KMS-11 (cell line): ENCODE results near the gene ADAMTS2.

Source experiments
- H2AFZ ChIP-seq: fragments of 200-600 bp; sonication (generic); 2 replicates; pipeline ENCODE4 v1.6.1; 2016; ENCODE audit warnings: antibody characterized with exemption, mixed run types, low read depth
- H3K27ac ChIP-seq: fragments of 200-600 bp; sonication (generic); 2 replicates; pipeline ENCODE4 v1.6.1; 2016; ENCODE audit warnings: mild to moderate bottlenecking, mixed run types
- H3K27me3 ChIP-seq: fragments of 200-600 bp; sonication (generic); 2 replicates; pipeline ENCODE4 v1.6.1; 2017; ENCODE audit warnings: mild to moderate bottlenecking, low read depth, mixed run types, moderate library complexity; ENCODE audit not compliant: insufficient read depth
- H3K36me3 ChIP-seq: fragments of 200-600 bp; sonication (generic); 2 replicates; pipeline ENCODE4 v1.6.1; 2017; ENCODE audit warnings: mild to moderate bottlenecking, mixed run types; ENCODE audit not compliant: insufficient read depth
- H3K4me1 ChIP-seq: fragments of 200-600 bp; sonication (generic); 2 replicates; pipeline ENCODE4 v1.6.1; 2016; ENCODE audit warnings: mild to moderate bottlenecking, low read depth, mixed run types; ENCODE audit not compliant: poor library complexity, severe bottlenecking
- H3K4me2 ChIP-seq: fragments of 200-600 bp; sonication (generic); 2 replicates; pipeline ENCODE4 v1.7.0; 2016; ENCODE audit warnings: mild to moderate bottlenecking, mixed run types
- H3K4me3 ChIP-seq: fragments of 200-600 bp; sonication (generic); IDR thresholded peaks from 2 replicates; pipeline ENCODE4 v1.6.1; 2017; ENCODE audit warnings: low read depth, low read length, mixed read lengths; ENCODE audit not compliant: insufficient read depth
- H3K79me2 ChIP-seq: fragments of 200-600 bp; sonication (generic); 2 replicates; pipeline ENCODE4 v1.6.1; 2016; ENCODE audit warnings: low read depth, mixed run types; ENCODE audit not compliant: insufficient read depth
- H3K9ac ChIP-seq: fragments of 200-600 bp; sonication (generic); 2 replicates; pipeline ENCODE4 v1.6.1; 2016; ENCODE audit warnings: mild to moderate bottlenecking, mixed run types
- H4K20me1 ChIP-seq: fragments of 200-600 bp; sonication (generic); 2 replicates; pipeline ENCODE4 v1.6.1; 2016; ENCODE audit warnings: mild to moderate bottlenecking, mixed run types; ENCODE audit not compliant: insufficient read depth
- CTCF ChIP-seq: fragments of 200-600 bp; sonication (generic); conservative IDR thresholded peaks from 2 replicates; pipeline ENCODE4 v1.6.1; 2017; ENCODE audit warnings: low read depth, mild to moderate bottlenecking, antibody characterized with exemption, low read length, moderate library complexity, mixed read lengths

ADAMTS2 gene

GRCh38 chr5:179118338-179118737 is 226.9 kb downstream of the ADAMTS2 start:
- no peak for TF ChIP-seq CTCF
- Histone ChIP-seq H2AFZ (no peak overlapping the region), H3K9ac (no peak overlapping the region), H3K79me2 (no peaks in the 10 kb centered on the region), H3K4me1 (no peaks in the 10 kb centered on the region), H3K27me3 (no peaks in the 10 kb centered on the region), H3K27ac (no peak overlapping the region), H3K4me3 (no peak overlapping the region), H4K20me1 (no peaks in the 10 kb centered on the region), H3K36me3 (no peaks in the 10 kb centered on the region), H3K4me2 (no peak overlapping the region)

GRCh38 chr5:179115845-179116524 is 229.3 kb downstream of the ADAMTS2 start:
- Histone ChIP-seq H3K27me3 (no peaks in the 10 kb centered on the region), H3K36me3 (no peaks in the 10 kb centered on the region), H4K20me1 (no peaks in the 10 kb centered on the region), H3K4me2 (no peak overlapping the region), H2AFZ (no peak overlapping the region), H3K4me3 (no peak overlapping the region), H3K4me1 (no peaks in the 10 kb centered on the region), H3K27ac (no peak overlapping the region), H3K79me2 (no peaks in the 10 kb centered on the region), H3K9ac (no peak overlapping the region)
- TF ChIP-seq CTCF: no peak

GRCh38 chr5:179115307-179115706 is 230.0 kb downstream of the ADAMTS2 start:
- Histone ChIP-seq H3K9ac (no peak overlapping the region), H3K27me3 (no peaks in the 10 kb centered on the region), H2AFZ (no peak overlapping the region), H3K79me2 (no peaks in the 10 kb centered on the region), H4K20me1 (no peaks in the 10 kb centered on the region), H3K36me3 (no peaks in the 10 kb centered on the region), H3K4me1 (no peaks in the 10 kb centered on the region), H3K4me3 (no peak overlapping the region), H3K27ac (no peak overlapping the region), H3K4me2 (no peak overlapping the region)
- no peak for TF ChIP-seq CTCF

GRCh38 chr5:179114756-179115155 is 230.5 kb downstream of the ADAMTS2 start:
- H3K4me1 ChIP-seq: no peaks in the 10 kb centered on the region
- no peak overlapping the region for H3K9ac ChIP-seq
- H3K4me3 ChIP-seq: no peak overlapping the region
- no peaks in the 10 kb centered on the region for H3K79me2 ChIP-seq
- H4K20me1 ChIP-seq: no peaks in the 10 kb centered on the region
- H3K27ac ChIP-seq: no peak overlapping the region
- TF ChIP-seq CTCF: no peak
- H3K4me2 ChIP-seq: no peak overlapping the region
- H3K36me3 ChIP-seq: no peaks in the 10 kb centered on the region
- H2AFZ ChIP-seq: no peak overlapping the region
- no peaks in the 10 kb centered on the region for H3K27me3 ChIP-seq
